Adrenal gland (tissue), 5 donors: Measurements from ENCODE around the gene ALX3.

Source experiments
- POLR2A ChIP-seq, 2 donors: fragments of 450-650 bp; IDR thresholded peaks; one replicate each; pipeline ENCODE4 v1.6.1; 2017; ENCODE audit warnings: antibody characterized with exemption in 2 of 2, mild to moderate bottlenecking in 2 of 2, moderate library complexity in 1 of 2
- TF ChIP-seq, protein P1 (sequence below), 6 experiments: fragments of 450-650 bp in 4 of 6; fragments of 200-600 bp in 2 of 6; sonication (generic) in 1 of 6; IDR thresholded peaks; 1 replicate in 5 of 6; 2 replicates in 1 of 6; pipeline versions ENCODE4 v1.5.1 to v1.8.0; 2016 to 2021; ENCODE audit warnings: antibody characterized with exemption in 6 of 6, mild to moderate bottlenecking in 2 of 6, moderate library complexity in 1 of 6
- donor health status: DM: no; HTN: no; CAD: no.

DNA sequence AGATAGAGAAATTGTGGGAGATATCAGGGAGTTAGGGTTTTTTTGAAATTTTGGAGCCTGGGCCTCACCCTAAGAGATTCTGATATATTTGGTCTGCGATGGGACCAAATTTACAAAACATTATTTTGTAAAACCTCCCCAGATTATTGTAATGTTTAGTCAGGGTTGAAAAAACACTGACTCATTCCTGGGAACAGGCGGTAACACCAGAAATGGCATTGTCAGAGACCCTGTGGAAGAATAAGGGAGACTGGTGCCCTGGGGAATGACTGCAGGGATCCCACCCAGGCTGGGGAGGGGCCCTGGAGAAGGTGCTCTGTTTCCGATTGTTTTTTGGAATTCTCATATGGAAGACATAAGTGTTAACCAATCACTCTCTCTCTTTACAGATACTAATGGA, 49.2 kb downstream of the ALX3 start:
- no peak for TF ChIP-seq POLR2A (IDR thresholded peaks at IDR 0.05)
- TF ChIP-seq, protein P1, sequence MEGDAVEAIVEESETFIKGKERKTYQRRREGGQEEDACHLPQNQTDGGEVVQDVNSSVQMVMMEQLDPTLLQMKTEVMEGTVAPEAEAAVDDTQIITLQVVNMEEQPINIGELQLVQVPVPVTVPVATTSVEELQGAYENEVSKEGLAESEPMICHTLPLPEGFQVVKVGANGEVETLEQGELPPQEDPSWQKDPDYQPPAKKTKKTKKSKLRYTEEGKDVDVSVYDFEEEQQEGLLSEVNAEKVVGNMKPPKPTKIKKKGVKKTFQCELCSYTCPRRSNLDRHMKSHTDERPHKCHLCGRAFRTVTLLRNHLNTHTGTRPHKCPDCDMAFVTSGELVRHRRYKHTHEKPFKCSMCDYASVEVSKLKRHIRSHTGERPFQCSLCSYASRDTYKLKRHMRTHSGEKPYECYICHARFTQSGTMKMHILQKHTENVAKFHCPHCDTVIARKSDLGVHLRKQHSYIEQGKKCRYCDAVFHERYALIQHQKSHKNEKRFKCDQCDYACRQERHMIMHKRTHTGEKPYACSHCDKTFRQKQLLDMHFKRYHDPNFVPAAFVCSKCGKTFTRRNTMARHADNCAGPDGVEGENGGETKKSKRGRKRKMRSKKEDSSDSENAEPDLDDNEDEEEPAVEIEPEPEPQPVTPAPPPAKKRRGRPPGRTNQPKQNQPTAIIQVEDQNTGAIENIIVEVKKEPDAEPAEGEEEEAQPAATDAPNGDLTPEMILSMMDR (IDR thresholded peaks at IDR 0.05) = no peak
